H1 (cell line): Measurements from ENCODE around the gene RBM10. TPM values are rescaled to one million over a fixed set of nuclear protein-coding genes. Genes with fewer than 3 reads are reported as not detected.

Experiments
- CTCF ChIA-PET: fragments of 300-600 bp; sonication (Branson Sonifier 250); formaldehyde crosslinking; loops from one replicate; lab custom pipeline; 2021; ENCODE audit not compliant: partially characterized antibody; lab: Charles Lee
- POLR2A ChIA-PET: fragments of 300-600 bp; sonication (Branson Sonifier 250); formaldehyde crosslinking; loops from one replicate; lab custom pipeline; 2021; ENCODE audit warnings: inconsistent platforms; ENCODE audit not compliant: partially characterized antibody; lab: Charles Lee
- DNase-seq, 2 experiments: peaks; one replicate each; pipeline versions ENCODE4 v3.0.0 to v3.0.0-alpha.2; 2010 to 2022; ENCODE audit warnings: low spot score in 2 of 2, low read depth in 1 of 2, mixed read lengths in 1 of 2
- FAIRE-seq: peaks from 2 replicates; lab custom pipeline; 2011; peaks lifted over from hg19 to GRCh38; lab: Jason Lieb, UNC
- H2AFZ ChIP-seq: 2 replicates; pipeline ENCODE4 v1.8.1; 2012; ENCODE audit warnings: low read length, inconsistent platforms
- H2AK5ac ChIP-seq: 2 replicates; pipeline ENCODE4 v1.6.1; 2013; ENCODE audit warnings: low read depth, low read length
- H2BK120ac ChIP-seq: replicated peaks from 2 replicates; pipeline ENCODE3; 2013; ENCODE audit warnings: low read depth, low read length, inconsistent platforms
- H2BK12ac ChIP-seq: 2 replicates; pipeline ENCODE4 v1.6.1; 2013; ENCODE audit warnings: low read depth, low read length
- H2BK15ac ChIP-seq: 2 replicates; pipeline ENCODE4 v1.6.1; 2013; ENCODE audit warnings: low read length
- H2BK20ac ChIP-seq: 2 replicates; pipeline ENCODE4 v1.6.1; 2013; ENCODE audit warnings: low read length
- H2BK5ac ChIP-seq: 2 replicates; pipeline ENCODE4 v1.6.1; 2013; ENCODE audit warnings: low read depth, low read length
- H3K14ac ChIP-seq: 2 replicates; pipeline ENCODE4 v1.6.1; 2013; ENCODE audit warnings: inconsistent platforms; ENCODE audit not compliant: insufficient read length
- H3K18ac ChIP-seq: 2 replicates; pipeline ENCODE4 v1.6.1; 2013; ENCODE audit warnings: low read length; ENCODE audit errors: extremely low read depth
- H3K23ac ChIP-seq: 2 replicates; pipeline ENCODE4 v1.6.1; 2013; ENCODE audit warnings: inconsistent platforms; ENCODE audit not compliant: insufficient read length
- H3K23me2 ChIP-seq: 2 replicates; pipeline ENCODE4 v1.6.1; 2013; ENCODE audit warnings: low read depth, low read length
- H3K27ac ChIP-seq: 2 replicates; pipeline ENCODE4 v1.6.1; 2011; ENCODE audit warnings: low read depth, low read length, inconsistent platforms
- H3K27me3 ChIP-seq, 4 experiments: replicated peaks in 1 of 4; 1 replicate in 1 of 4; 2 replicates in 3 of 4; pipeline versions ENCODE4 v1.6.1 to v1.8.1; 2011 to 2013; ENCODE audit warnings: low read length in 3 of 4, mild to moderate bottlenecking in 3 of 4, inconsistent platforms in 2 of 4, mixed read lengths in 2 of 4, moderate library complexity in 1 of 4; ENCODE audit not compliant: control insufficient read depth in 3 of 4, insufficient read depth in 3 of 4; ENCODE audit errors: extremely low read depth in 1 of 4
- H3K36me3 ChIP-seq, 4 experiments: 2 replicates each; pipeline versions ENCODE4 v1.6.1 to v1.8.1; 2011 to 2013; ENCODE audit warnings: mild to moderate bottlenecking in 4 of 4, low read length in 3 of 4, moderate library complexity in 2 of 4, control low read depth in 1 of 4, inconsistent platforms in 1 of 4; ENCODE audit not compliant: insufficient read depth in 4 of 4, control insufficient read depth in 2 of 4
- H3K4ac ChIP-seq: replicated peaks from 2 replicates; pipeline ENCODE3; 2013; ENCODE audit warnings: low read length, low read depth, mixed read lengths, inconsistent platforms; ENCODE audit not compliant: insufficient read length
- H3K4me1 ChIP-seq, 4 experiments: replicated peaks in 1 of 4; 1 replicate in 1 of 4; 2 replicates in 3 of 4; pipeline versions ENCODE4 v1.6.1 to v1.8.1; 2011 to 2013; ENCODE audit warnings: low read length in 3 of 4, inconsistent platforms in 2 of 4, mixed read lengths in 1 of 4; ENCODE audit not compliant: insufficient read depth in 4 of 4, control insufficient read depth in 3 of 4
- H3K4me2 ChIP-seq, 2 experiments: 2 replicates each; pipeline versions ENCODE4 v1.6.1 to v1.8.1; 2011 to 2013; ENCODE audit warnings: low read depth in 2 of 2, low read length in 2 of 2, control low read depth in 1 of 2, inconsistent platforms in 1 of 2, mild to moderate bottlenecking in 1 of 2; ENCODE audit not compliant: insufficient read depth in 1 of 2
- H3K4me3 ChIP-seq, 4 experiments: fragments of 200-600, 300-600 bp in 1 of 4; sonication (generic), shearing (Covaris generic), sonication (Bioruptor Twin) in 1 of 4; 2 replicates each; pipeline versions ENCODE4 v1.5.1 to v1.8.1; 2011 to 2016; ENCODE audit warnings: low read length in 4 of 4, low read depth in 3 of 4, control low read depth in 2 of 4, inconsistent platforms in 2 of 4, mild to moderate bottlenecking in 2 of 4, mixed read lengths in 1 of 4, moderate library complexity in 1 of 4; ENCODE audit not compliant: insufficient read depth in 2 of 4; ENCODE audit errors: extremely low read depth in 1 of 4
- H3K56ac ChIP-seq: replicated peaks from 2 replicates; pipeline ENCODE3; 2013; ENCODE audit warnings: low read depth, mild to moderate bottlenecking, mixed read lengths, low read length, inconsistent platforms; ENCODE audit not compliant: insufficient read length
- H3K79me1 ChIP-seq: 2 replicates; pipeline ENCODE4 v1.6.1; 2013; ENCODE audit warnings: low read depth, low read length, control low read depth
- H3K79me2 ChIP-seq, 2 experiments: 2 replicates each; pipeline versions ENCODE4 v1.6.1 to v1.8.1; 2012 to 2013; ENCODE audit warnings: low read length in 2 of 2, mild to moderate bottlenecking in 2 of 2, inconsistent platforms in 1 of 2; ENCODE audit not compliant: insufficient read depth in 2 of 2, control insufficient read depth in 1 of 2
- H3K9ac ChIP-seq, 4 experiments: replicated peaks in 1 of 4; 1 replicate in 1 of 4; 2 replicates in 3 of 4; pipeline versions ENCODE4 v1.6.1 to v1.8.1; 2011 to 2013; ENCODE audit warnings: low read depth in 3 of 4, low read length in 3 of 4, control low read depth in 2 of 4, mild to moderate bottlenecking in 2 of 4, moderate library complexity in 2 of 4, inconsistent platforms in 1 of 4; ENCODE audit errors: extremely low read depth in 1 of 4
- H3K9me3 ChIP-seq, 2 experiments: 2 replicates each; pipeline versions ENCODE4 v1.6.1 to v1.8.1; 2012 to 2013; ENCODE audit warnings: mild to moderate bottlenecking in 2 of 2, moderate library complexity in 2 of 2, control low read depth in 1 of 2, inconsistent platforms in 1 of 2, low read depth in 1 of 2, low read length in 1 of 2, mixed read lengths in 1 of 2; ENCODE audit not compliant: insufficient read depth in 2 of 2
- H4K20me1 ChIP-seq, 2 experiments: replicated peaks in 1 of 2; 2 replicates each; pipeline versions ENCODE3 to v1.8.1; 2011 to 2013; ENCODE audit warnings: inconsistent platforms in 2 of 2, low read length in 2 of 2, mild to moderate bottlenecking in 1 of 2; ENCODE audit not compliant: insufficient read depth in 2 of 2, control insufficient read depth in 1 of 2
- H4K5ac ChIP-seq: 2 replicates; pipeline ENCODE4 v1.6.1; 2013; ENCODE audit warnings: low read length, low read depth, mixed read lengths, inconsistent platforms; ENCODE audit not compliant: insufficient read length
- H4K8ac ChIP-seq: 2 replicates; pipeline ENCODE4 v1.8.0; 2013; ENCODE audit warnings: mild to moderate bottlenecking, moderate library complexity, low read length, inconsistent platforms; ENCODE audit not compliant: insufficient read depth; ENCODE audit errors: extremely low read depth
- H4K91ac ChIP-seq: replicated peaks from 2 replicates; pipeline ENCODE3; 2013; ENCODE audit warnings: low read length, mixed read lengths, inconsistent platforms; ENCODE audit not compliant: insufficient read length
- BACH1 ChIP-seq: IDR thresholded peaks from 2 replicates; pipeline ENCODE4 v1.6.1; 2012; ENCODE audit warnings: low read length, improper control_type of control experiment
- BRCA1 ChIP-seq: IDR thresholded peaks from 2 replicates; pipeline ENCODE4 v1.6.1; 2012; ENCODE audit warnings: low read depth, low read length, improper control_type of control experiment
- EGR1 ChIP-seq: IDR thresholded peaks from 2 replicates; pipeline ENCODE4 v1.6.1; 2011; ENCODE audit warnings: low read depth, low read length, borderline replicate concordance
- EZH2 ChIP-seq: fragments of 200-600 bp; sonication (generic); IDR thresholded peaks from 2 replicates; pipeline ENCODE4 v1.7.1; 2012; ENCODE audit warnings: low read depth, mild to moderate bottlenecking, moderate library complexity, low read length, inconsistent platforms; ENCODE audit not compliant: severe bottlenecking
- GTF2F1 ChIP-seq: IDR thresholded peaks from 2 replicates; pipeline ENCODE4 v1.6.1; 2012; ENCODE audit warnings: low read depth, low read length, improper control_type of control experiment, borderline replicate concordance
- MAFK ChIP-seq: IDR thresholded peaks from 2 replicates; pipeline ENCODE4 v1.6.1; 2012; ENCODE audit warnings: low read depth, mild to moderate bottlenecking, improper control_type of control experiment, low read length
- NANOG ChIP-seq: IDR thresholded peaks from 2 replicates; pipeline ENCODE4 v1.6.1; 2011; ENCODE audit warnings: low read length, low read depth, mild to moderate bottlenecking, inconsistent platforms; ENCODE audit not compliant: insufficient read depth, poor library complexity, severe bottlenecking
- PHF8 ChIP-seq: fragments of 200-600 bp; sonication (generic); conservative IDR thresholded peaks from 2 replicates; pipeline ENCODE4 v1.7.1; 2012; ENCODE audit warnings: low read depth, mild to moderate bottlenecking, inconsistent platforms, low read length, moderate library complexity
- RNF2 ChIP-seq: fragments of 200-900, 300-1000 bp; sonication (generic); IDR thresholded peaks from 2 replicates; pipeline ENCODE4 v1.7.1; 2016; ENCODE audit warnings: borderline replicate concordance, low read depth, mild to moderate bottlenecking, antibody characterized with exemption, low read length; ENCODE audit not compliant: poor library complexity, severe bottlenecking; ENCODE audit errors: missing control alignments
- SP1 ChIP-seq: IDR thresholded peaks from 2 replicates; pipeline ENCODE4 v1.6.1; 2011; ENCODE audit warnings: low read depth, low read length
- WGBS, 2 experiments: shearing (Covaris generic) in 1 of 2; methylation state at CpG; one replicate each; pipeline versions ENCODE4 v1.1.6 to v1.1.7; 2013 to 2015; ENCODE audit warnings: low lambda C conversion rate in 2 of 2, mixed read lengths in 2 of 2, inconsistent platforms in 1 of 2, low coverage in 1 of 2, missing lambda C conversion rate in 1 of 2; ENCODE audit not compliant: insufficient replicate concordance in 2 of 2, insufficient coverage in 1 of 2, insufficient read length in 1 of 2; ENCODE audit errors: extremely low coverage in 1 of 2, missing lambda C conversion rate in 1 of 2; 5-methylcytosine and 5-hydroxymethylcytosine counted together
- polyA plus RNA-seq, 7 experiments: library from polyadenylated mRNA; depleted of rRNA in 3 of 7; stranded (reverse) in 5 of 7; unstranded in 2 of 7; fragments of >200 nt in 5 of 7; fragments of 200-250 nt in 2 of 7; gene quantifications; 1 replicate in 5 of 7; 2 replicates in 1 of 7; 4 replicates in 1 of 7; pipeline versions ENCODE4 v1.2.1 to v1.2.3, GENCODE V29; 2011 to 2013; ENCODE audit warnings: missing spikeins in 2 of 7, mixed read lengths in 2 of 7
- total RNA-seq: library from RNA; stranded (reverse); fragmentation: NEBNext Ultra II Directional; extraction: Animal tissue kit (Norgen Biotek cat#: 25700); gene quantifications from 2 replicates; pipeline ENCODE4 v1.2.1, GENCODE V29; 2021

RBM10 gene
- total and polyA plus RNA-seq, 2 of the 8 experiments (the other 6 are each of a cell fraction or from before 2014, with no cell fraction given) = 35.7 to 64.0 TPM

DNA sequence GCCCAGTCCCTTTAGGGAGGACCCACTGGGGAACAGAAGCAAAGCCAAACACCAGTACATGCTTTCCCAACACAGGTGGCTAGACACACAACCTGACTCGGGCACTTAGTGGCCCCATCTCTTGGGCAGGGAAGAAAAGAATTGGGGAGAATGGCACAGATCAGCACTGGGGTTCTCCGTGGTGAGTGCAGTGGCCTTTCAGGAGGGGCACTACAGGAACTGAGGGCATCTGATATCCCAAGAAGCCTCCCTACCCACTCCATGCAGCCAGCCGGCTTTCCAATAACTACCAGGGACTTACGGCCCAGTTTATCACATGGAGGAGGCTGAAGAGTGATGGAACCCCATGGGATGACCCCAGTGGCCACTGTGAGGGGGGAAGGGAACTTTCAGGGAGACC lies 43.8 kb upstream of the RBM10 start:
- Histone ChIP-seq H3K56ac (no peak overlapping the region), H3K9ac (no peak overlapping the region), H2BK20ac (no peak overlapping the region), H3K9me3 (no peaks in the 10 kb centered on the region), H4K20me1 (no peaks in the 10 kb centered on the region), H2BK5ac (no peak overlapping the region), H3K18ac (no peak overlapping the region), H2BK12ac (no peak overlapping the region), H3K4ac (no peak overlapping the region), H3K23me2 (no peaks in the 10 kb centered on the region), H3K79me1 (no peaks in the 10 kb centered on the region), H2AK5ac (no peak overlapping the region), H3K79me2 (no peaks in the 10 kb centered on the region), H3K23ac (no peak overlapping the region), H4K5ac (no peak overlapping the region), H2BK15ac (no peak overlapping the region), H3K4me2 (no peak overlapping the region), H4K91ac (no peak overlapping the region), H2BK120ac (no peak overlapping the region), H3K14ac (no peak overlapping the region), H2AFZ (no peak overlapping the region), H3K4me1 (no peaks in the 10 kb centered on the region), H3K4me3 (no peak overlapping the region), H3K27me3 (no peaks in the 10 kb centered on the region), H3K36me3 (no peaks in the 10 kb centered on the region), H4K8ac (no peak overlapping the region), H3K27ac (no peak overlapping the region)
- TF ChIP-seq SP1 = no peak
- TF ChIP-seq GTF2F1 = no peak
- no peak for TF ChIP-seq EGR1
- TF ChIP-seq BACH1 = no peak
- TF ChIP-seq RNF2 = no peak
- no peak for TF ChIP-seq MAFK
- no peak for TF ChIP-seq BRCA1
- TF ChIP-seq NANOG = no peak
- TF ChIP-seq PHF8 = no peak
- TF ChIP-seq EZH2 = no peak
- no peak for DNase-seq
- POLR2A ChIA-PET = interaction anchor here (0.7 kb wide), 1 partner anchor 162 kb away, joined by 3 read pairs; no protein-coding TSS in a partner anchor
- FAIRE-seq = no peak
- CTCF ChIA-PET = interaction anchor here (0.6 kb wide), 1 partner anchor 18 kb away, joined by 4 read pairs; no protein-coding TSS in a partner anchor
- WGBS, 2 experiments = 60% methylated on average over 3 of the region's 4 CpGs; no CpG with 5 or more reads in 1 of the 2 experiments
